ENCODE measurements around the gene DHX16. TPM values are rescaled to one million over a fixed set of nuclear protein-coding genes. Genes with fewer than 3 reads are reported as not detected.
A peak's percentile ranks its signal among the peaks of the same experiment; 100 is the strongest.
"Not testable (repeated sequence)": the region's sequence is repeated elsewhere in the genome, so short reads cannot be mapped to it uniquely, and the experiment has no call there.

The DHX16 gene
- polyA plus RNA-seq (2013, experiment 1 of 4) = 36.3 TPM
- polyA plus RNA-seq (2013, experiment 2 of 4) = 34.9 TPM
- polyA plus RNA-seq (2013, experiment 3 of 4) = 29.0 TPM
- polyA plus RNA-seq (2013, experiment 4 of 4) = 29.8 TPM

DNA sequence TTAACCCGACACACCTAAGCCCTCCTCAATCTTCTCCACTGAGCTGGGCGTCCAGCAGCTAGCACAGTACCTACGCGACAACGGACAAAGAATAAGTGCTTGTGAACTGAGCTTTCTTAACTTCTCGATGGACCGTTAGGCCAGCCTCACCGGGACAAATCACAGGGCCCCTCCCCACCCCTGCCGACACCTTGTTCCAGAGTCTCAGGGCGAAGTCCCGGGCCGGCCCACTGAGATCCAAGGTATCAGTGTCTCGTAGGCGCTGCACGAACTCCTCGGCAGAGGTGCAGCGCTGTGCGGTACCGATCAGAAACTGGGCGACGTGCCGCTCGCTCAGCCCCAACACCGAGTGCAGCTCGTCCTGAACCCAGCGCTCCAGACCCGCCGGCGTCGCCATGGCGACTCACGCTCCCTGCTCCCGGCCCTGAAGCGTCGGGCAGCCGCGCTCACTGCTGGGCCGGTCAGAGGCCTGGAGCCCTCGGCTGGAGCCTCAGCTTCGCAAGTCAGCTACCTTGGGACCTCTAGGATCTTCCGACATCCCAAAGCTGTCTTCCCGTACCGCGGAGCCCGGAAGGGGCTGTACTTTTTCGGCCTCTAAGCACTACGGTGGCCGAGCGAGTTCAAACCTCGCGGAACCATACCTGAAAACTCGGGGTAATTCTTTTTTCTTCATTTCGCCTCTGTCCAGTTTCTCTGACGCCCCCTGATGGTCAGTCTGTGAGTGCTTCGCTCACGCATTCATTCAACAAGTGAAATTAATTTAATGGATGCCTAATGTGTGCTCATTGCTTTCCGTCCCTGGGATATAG is at the start of gene DHX16:
TSS of gene DHX16 (minus strand) at position 562 of the 809 bp plus-strand sequence. CDS start at position 397, 165 bp downstream.
- Histone ChIP-seq H3K36me3 (ENCODE audit: control insufficient read depth, insufficient read depth, low read length) (peaks cover 16% of the 10 kb centered on the region), H3K9me3 (ENCODE audit: control insufficient read depth, low read length) (no peaks in the 10 kb centered on the region), H3K27me3 (ENCODE audit: control insufficient read depth, insufficient read depth, low read length, poor library complexity, severe bottlenecking) (no peaks in the 10 kb centered on the region), H3K4me1 (ENCODE audit: control insufficient read depth, insufficient read depth, low read length) (peaks cover 7% of the 10 kb centered on the region), H3K27ac (ENCODE audit: insufficient read depth, low read depth, low read length, poor library complexity, severe bottlenecking) (peak within 1 kb of the TSS; percentile 57), H3K4me3 (ENCODE audit: insufficient read depth, low read depth, low read length) (peak within 1 kb of the TSS; percentile 99)
- 1% methylated on average over 57 of the region's 57 CpGs for WGBS, 2 experiments

- H3K27ac ChIP-seq (ENCODE audit: insufficient read depth, low read depth, low read length, poor library complexity, severe bottlenecking); H3K9me3 ChIP-seq (ENCODE audit: control insufficient read depth, low read length); H3K27me3 ChIP-seq (ENCODE audit: control insufficient read depth, insufficient read depth, low read length, poor library complexity, severe bottlenecking): not testable (repeated sequence)
- Histone ChIP-seq H3K36me3 (ENCODE audit: control insufficient read depth, insufficient read depth, low read length) (peaks cover 25% of the 10 kb centered on the region), H3K4me3 (ENCODE audit: insufficient read depth, low read depth, low read length) (peak overlapping the region; percentile 100), H3K4me1 (ENCODE audit: control insufficient read depth, insufficient read depth, low read length) (peaks cover 20% of the 10 kb centered on the region)
- 5 to 6% methylated on average over 10 of the region's 10 CpGs for WGBS, 2 experiments
Observed at GRCh38 chr6:30722025-30722279, 49.1 kb upstream of the DHX16 start.

GRCh38 chr6:30721198-30722024 is 48.6 kb upstream of the DHX16 start:
- H3K9me3 ChIP-seq (ENCODE audit: control insufficient read depth, low read length) = no peaks in the 10 kb centered on the region
- WGBS, 2 experiments = 0 to 1% methylated on average over 71 of the region's 71 CpGs

GRCh38 chr6:30720738-30721197 is 48.0 kb upstream of the DHX16 start:
- H3K27me3 ChIP-seq (ENCODE audit: control insufficient read depth, insufficient read depth, low read length, poor library complexity, severe bottlenecking) = no peaks in the 10 kb centered on the region
- 0 to 1% methylated on average over 29 of the region's 29 CpGs for WGBS, 2 experiments
- peaks cover 25% of the 10 kb centered on the region for H3K36me3 ChIP-seq (ENCODE audit: control insufficient read depth, insufficient read depth, low read length)
- H3K9me3 ChIP-seq (ENCODE audit: control insufficient read depth, low read length) = no peaks in the 10 kb centered on the region
- peaks cover 25% of the 10 kb centered on the region for H3K4me1 ChIP-seq (ENCODE audit: control insufficient read depth, insufficient read depth, low read length)
- H3K27ac ChIP-seq (ENCODE audit: insufficient read depth, low read depth, low read length, poor library complexity, severe bottlenecking) = peak overlapping the region; percentile 98
- H3K4me3 ChIP-seq (ENCODE audit: insufficient read depth, low read depth, low read length) = peak overlapping the region; percentile 100

More at GRCh38 chr6:30721198-30722024, 48.6 kb upstream of the DHX16 start:
- peak overlapping the region; percentile 98 for H3K27ac ChIP-seq (ENCODE audit: insufficient read depth, low read depth, low read length, poor library complexity, severe bottlenecking)
- peaks cover 25% of the 10 kb centered on the region for H3K36me3 ChIP-seq (ENCODE audit: control insufficient read depth, insufficient read depth, low read length)
- H3K4me1 ChIP-seq (ENCODE audit: control insufficient read depth, insufficient read depth, low read length) = peaks cover 23% of the 10 kb centered on the region
- no peaks in the 10 kb centered on the region for H3K27me3 ChIP-seq (ENCODE audit: control insufficient read depth, insufficient read depth, low read length, poor library complexity, severe bottlenecking)
- peak overlapping the region; percentile 100 for H3K4me3 ChIP-seq (ENCODE audit: insufficient read depth, low read depth, low read length)

- H3K27me3 ChIP-seq (ENCODE audit: control insufficient read depth, insufficient read depth, low read length, poor library complexity, severe bottlenecking) = no peaks in the 10 kb centered on the region
- peaks cover 25% of the 10 kb centered on the region for H3K4me1 ChIP-seq (ENCODE audit: control insufficient read depth, insufficient read depth, low read length)
- no peaks in the 10 kb centered on the region for H3K9me3 ChIP-seq (ENCODE audit: control insufficient read depth, low read length)
- peaks cover 23% of the 10 kb centered on the region for H3K36me3 ChIP-seq (ENCODE audit: control insufficient read depth, insufficient read depth, low read length)
- peak within 1 kb of the TSS; percentile 98 for H3K27ac ChIP-seq (ENCODE audit: insufficient read depth, low read depth, low read length, poor library complexity, severe bottlenecking)
- WGBS, 2 experiments = 0% methylated on average over 37 to 38 of the region's 38 CpGs
- peak within 1 kb of the TSS; percentile 100 for H3K4me3 ChIP-seq (ENCODE audit: insufficient read depth, low read depth, low read length)
Observed at GRCh38 chr6:30719791-30720737, 47.3 kb upstream of the DHX16 start, which contains the start of gene TUBB. Gene TUBB, plus strand, starts transcription at chr6:30720352. Its CDS starts 155 bp downstream, at chr6:30720507.

GRCh38 chr6:30719356-30719755 is 46.5 kb upstream of the DHX16 start:
- Histone ChIP-seq H3K27ac (ENCODE audit: insufficient read depth, low read depth, low read length, poor library complexity, severe bottlenecking) (peak overlapping the region; percentile 93), H3K9me3 (ENCODE audit: control insufficient read depth, low read length) (no peaks in the 10 kb centered on the region), H3K4me1 (ENCODE audit: control insufficient read depth, insufficient read depth, low read length) (peaks cover 25% of the 10 kb centered on the region), H3K36me3 (ENCODE audit: control insufficient read depth, insufficient read depth, low read length) (peaks cover 20% of the 10 kb centered on the region), H3K4me3 (ENCODE audit: insufficient read depth, low read depth, low read length) (peak overlapping the region; percentile 100), H3K27me3 (ENCODE audit: control insufficient read depth, insufficient read depth, low read length, poor library complexity, severe bottlenecking) (no peaks in the 10 kb centered on the region)
- WGBS, 2 experiments = 4 to 5% methylated on average over 8 of the region's 8 CpGs

DNA sequence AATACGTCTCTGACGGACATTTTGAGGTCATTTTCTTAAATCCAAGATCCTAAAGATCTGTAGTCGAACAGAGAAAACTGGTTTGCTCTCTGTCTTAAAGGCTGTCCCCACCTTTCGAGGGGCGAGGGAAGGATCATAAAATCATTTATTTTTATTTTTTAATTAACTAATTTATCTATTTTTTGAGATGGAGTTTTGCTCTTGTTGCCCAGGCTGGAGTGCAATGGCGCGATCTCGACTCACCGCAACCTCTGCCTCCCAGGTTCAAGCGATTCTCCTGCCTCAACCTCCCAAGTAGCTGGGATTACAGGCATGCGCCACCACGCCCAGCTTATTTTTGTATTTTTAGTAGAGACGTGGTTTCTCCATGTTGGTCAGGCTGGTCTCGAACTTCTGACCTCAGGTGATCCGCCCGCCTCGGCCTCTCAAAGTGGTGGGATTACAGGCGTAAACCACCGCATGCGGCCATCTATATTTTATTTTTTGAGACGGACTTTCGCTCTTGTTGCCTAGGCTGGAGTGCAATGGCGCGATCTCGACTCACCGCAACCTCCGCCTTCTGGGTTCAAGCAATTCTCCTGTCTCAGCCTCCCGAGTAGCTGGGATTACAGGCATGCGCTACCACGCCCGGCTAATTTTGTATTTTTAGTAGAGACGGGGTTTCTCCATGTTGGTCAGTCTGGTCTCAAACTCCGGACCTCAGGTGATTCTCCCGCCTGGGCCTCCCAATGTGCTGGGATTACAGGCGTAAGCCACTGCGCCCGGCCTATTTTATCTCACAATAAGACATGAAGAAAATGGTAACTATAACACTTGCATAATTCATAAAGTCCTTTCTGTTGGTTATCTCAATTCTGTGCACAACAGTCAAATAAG is 45.3 kb upstream of the DHX16 start:
- peaks cover 17% of the 10 kb centered on the region for H3K4me1 ChIP-seq (ENCODE audit: control insufficient read depth, insufficient read depth, low read length)
- not testable (repeated sequence) for H3K9me3 ChIP-seq (ENCODE audit: control insufficient read depth, low read length); H3K27me3 ChIP-seq (ENCODE audit: control insufficient read depth, insufficient read depth, low read length, poor library complexity, severe bottlenecking)
- peak overlapping the region; percentile 92 for H3K27ac ChIP-seq (ENCODE audit: insufficient read depth, low read depth, low read length, poor library complexity, severe bottlenecking)
- peak overlapping the region; percentile 80 for H3K4me3 ChIP-seq (ENCODE audit: insufficient read depth, low read depth, low read length)
- WGBS, 2 experiments = 86 to 88% methylated on average over 35 to 36 of the region's 37 CpGs
- H3K36me3 ChIP-seq (ENCODE audit: control insufficient read depth, insufficient read depth, low read length) = peaks cover 21% of the 10 kb centered on the region

DNA sequence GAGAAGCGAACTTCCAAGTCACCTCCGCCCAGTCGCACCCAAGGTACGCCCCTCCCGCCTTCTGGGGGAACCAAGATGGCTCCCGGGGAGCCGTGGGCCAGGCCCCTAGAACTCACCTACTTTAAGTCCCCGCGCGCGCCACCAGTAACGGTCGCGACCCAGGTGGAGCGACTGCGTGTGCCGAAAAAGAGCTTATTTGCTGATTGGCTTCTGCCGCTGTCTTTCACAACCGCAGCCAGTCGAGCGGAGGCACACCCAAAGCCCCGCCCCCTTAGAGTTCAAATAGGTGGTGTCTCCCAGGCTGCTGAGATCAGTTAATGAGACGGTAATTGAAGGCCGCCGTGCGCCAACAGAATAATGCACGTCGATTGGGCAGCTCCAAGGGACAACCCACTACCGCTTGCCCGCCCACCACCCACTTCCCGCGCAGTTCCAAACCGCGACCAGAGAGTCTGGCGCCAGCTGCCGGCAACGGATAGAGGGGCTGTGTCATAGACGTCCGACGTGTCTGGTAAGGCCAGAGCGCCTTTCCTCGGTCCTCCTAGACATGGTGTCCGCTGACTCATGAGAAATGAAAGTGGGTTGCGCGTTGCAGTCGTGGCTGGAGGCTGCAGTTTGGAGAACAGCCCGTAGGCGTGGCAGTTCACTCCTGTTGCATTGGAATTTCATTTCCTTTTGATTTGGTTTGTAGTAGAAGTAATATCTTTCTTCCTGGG is 44.5 kb upstream of the DHX16 start, which contains the start of gene MDC1:
TSS of gene MDC1 (minus strand) at position 153 of the 716 bp plus-strand sequence. CDS start 2,106 bp downstream, outside the sequence.
- Histone ChIP-seq H3K27me3 (ENCODE audit: control insufficient read depth, insufficient read depth, low read length, poor library complexity, severe bottlenecking) (no peaks in the 10 kb centered on the region), H3K36me3 (ENCODE audit: control insufficient read depth, insufficient read depth, low read length) (peaks cover 24% of the 10 kb centered on the region), H3K9me3 (ENCODE audit: control insufficient read depth, low read length) (no peaks in the 10 kb centered on the region), H3K4me3 (ENCODE audit: insufficient read depth, low read depth, low read length) (peak within 1 kb of the TSS; percentile 80), H3K4me1 (ENCODE audit: control insufficient read depth, insufficient read depth, low read length) (peaks cover 13% of the 10 kb centered on the region), H3K27ac (ENCODE audit: insufficient read depth, low read depth, low read length, poor library complexity, severe bottlenecking) (peak within 1 kb of the TSS; percentile 92)
- 0% methylated on average over 48 of the region's 48 CpGs for WGBS, 2 experiments

All from ectodermal cell (in vitro differentiated cells).